HEK293 (cell line): ENCODE results near the gene KEAP1.

Source experiments
- BCL11A ChIP-seq: fragments of 450-650 bp; formaldehyde crosslinking; IDR thresholded peaks from 2 replicates; pipeline ENCODE4 v1.5.1; 2016; ENCODE audit warnings: low read depth, missing biosample characterization, missing genetic modification characterization
- GFI1B ChIP-seq: fragments of 450-650 bp; formaldehyde crosslinking; IDR thresholded peaks from 2 replicates; pipeline ENCODE4 v1.5.1; 2016; ENCODE audit warnings: missing biosample characterization, missing genetic modification characterization
- SP2 ChIP-seq: fragments of 450-650 bp; formaldehyde crosslinking; IDR thresholded peaks from 2 replicates; pipeline ENCODE4 v1.5.1; 2016; ENCODE audit warnings: missing biosample characterization, missing genetic modification characterization
- ZNF140 ChIP-seq: fragments of 450-650 bp; formaldehyde crosslinking; IDR thresholded peaks from 2 replicates; pipeline ENCODE4 v1.5.1; 2016; ENCODE audit warnings: missing biosample characterization, missing genetic modification characterization
- ZNF157 ChIP-seq: fragments of 450-650 bp; formaldehyde crosslinking; IDR thresholded peaks from 2 replicates; pipeline ENCODE4 v1.5.1; 2016; ENCODE audit warnings: missing biosample characterization, missing genetic modification characterization
- ZNF16 ChIP-seq: fragments of 450-650 bp; formaldehyde crosslinking; IDR thresholded peaks from 2 replicates; pipeline ENCODE4 v1.5.1; 2016; ENCODE audit warnings: low read depth, missing biosample characterization, missing genetic modification characterization
- ZNF211 ChIP-seq: fragments of 450-650 bp; formaldehyde crosslinking; IDR thresholded peaks from 2 replicates; pipeline ENCODE4 v1.5.1; 2016; ENCODE audit warnings: low read depth, missing biosample characterization, missing genetic modification characterization
- ZNF248 ChIP-seq: fragments of 450-650 bp; formaldehyde crosslinking; IDR thresholded peaks from 2 replicates; pipeline ENCODE4 v1.5.1; 2017; ENCODE audit warnings: missing biosample characterization, missing genetic modification characterization
- ZNF302 ChIP-seq: fragments of 450-650 bp; formaldehyde crosslinking; IDR thresholded peaks from 2 replicates; pipeline ENCODE4 v1.5.1; 2016; ENCODE audit warnings: missing biosample characterization, missing genetic modification characterization, low read depth
- ZNF324 ChIP-seq: fragments of 450-650 bp; formaldehyde crosslinking; IDR thresholded peaks from 2 replicates; pipeline ENCODE4 v1.5.1; 2016; ENCODE audit warnings: missing biosample characterization, missing genetic modification characterization
- ZNF529 ChIP-seq: fragments of 450-650 bp; formaldehyde crosslinking; IDR thresholded peaks from 2 replicates; pipeline ENCODE4 v1.5.1; 2017; ENCODE audit warnings: missing genetic modification characterization, missing biosample characterization; ENCODE audit not compliant: insufficient replicate concordance
- ZNF610 ChIP-seq: fragments of 450-650 bp; formaldehyde crosslinking; IDR thresholded peaks from 2 replicates; pipeline ENCODE4 v1.5.1; 2016; ENCODE audit warnings: missing biosample characterization, missing genetic modification characterization, borderline replicate concordance
- ZNF623 ChIP-seq: fragments of 450-650 bp; formaldehyde crosslinking; IDR thresholded peaks from 2 replicates; pipeline ENCODE4 v1.5.1; 2016; ENCODE audit warnings: missing biosample characterization, missing genetic modification characterization
- ZNF658 ChIP-seq: fragments of 450-650 bp; formaldehyde crosslinking; IDR thresholded peaks from 2 replicates; pipeline ENCODE4; 2016; ENCODE audit warnings: missing biosample characterization, missing genetic modification characterization
- ZNF707 ChIP-seq: fragments of 450-650 bp; formaldehyde crosslinking; IDR thresholded peaks from 2 replicates; pipeline ENCODE4 v1.5.1; 2016; ENCODE audit warnings: missing biosample characterization, missing genetic modification characterization
- ZNF830 ChIP-seq: fragments of 450-650 bp; IDR thresholded peaks from 2 replicates; pipeline ENCODE4 v1.5.0; 2018; ENCODE audit warnings: missing biosample characterization, missing genetic modification characterization, low read depth, mild to moderate bottlenecking, moderate library complexity
- ZSCAN16 ChIP-seq: fragments of 450-650 bp; formaldehyde crosslinking; IDR thresholded peaks from 2 replicates; pipeline ENCODE4 v1.5.1; 2016; ENCODE audit warnings: missing biosample characterization, missing genetic modification characterization
- TF ChIP-seq, protein P1 (sequence below): fragments of 450-650 bp; formaldehyde crosslinking; IDR thresholded peaks from 2 replicates; pipeline ENCODE4 v1.5.1; 2016; ENCODE audit warnings: missing biosample characterization, missing genetic modification characterization
- TF ChIP-seq, protein P2 (sequence below): fragments of 450-650 bp; formaldehyde crosslinking; IDR thresholded peaks from 2 replicates; pipeline ENCODE4 v1.5.1; 2016; ENCODE audit warnings: missing biosample characterization, missing genetic modification characterization
- TF ChIP-seq, protein P3 (sequence below): fragments of 450-650 bp; formaldehyde crosslinking; IDR thresholded peaks from 2 replicates; pipeline ENCODE4 v1.5.1; 2016; ENCODE audit warnings: missing biosample characterization, missing genetic modification characterization, borderline replicate concordance
- TF ChIP-seq, protein P4 (sequence below): fragments of 450-650 bp; formaldehyde crosslinking; IDR thresholded peaks from 2 replicates; pipeline ENCODE4 v1.5.1; 2017; ENCODE audit warnings: missing biosample characterization, missing genetic modification characterization
- TF ChIP-seq, protein P5 (sequence below): fragments of 450-650 bp; formaldehyde crosslinking; IDR thresholded peaks from 2 replicates; pipeline ENCODE4 v1.5.1; 2017; ENCODE audit warnings: missing biosample characterization, missing genetic modification characterization
- TF ChIP-seq, protein P6 (sequence below): fragments of 450-650 bp; formaldehyde crosslinking; IDR thresholded peaks from 2 replicates; pipeline ENCODE4 v1.5.1; 2016; ENCODE audit warnings: missing biosample characterization, missing genetic modification characterization
- TF ChIP-seq, protein P7 (sequence below): fragments of 450-650 bp; formaldehyde crosslinking; IDR thresholded peaks from 2 replicates; pipeline ENCODE4 v1.5.1; 2016; ENCODE audit warnings: missing biosample characterization, missing genetic modification characterization
- TF ChIP-seq, protein P8 (sequence below): fragments of 450-650 bp; formaldehyde crosslinking; IDR thresholded peaks from 2 replicates; pipeline ENCODE4 v1.5.1; 2016; ENCODE audit warnings: missing biosample characterization, missing genetic modification characterization

KEAP1 gene

DNA sequence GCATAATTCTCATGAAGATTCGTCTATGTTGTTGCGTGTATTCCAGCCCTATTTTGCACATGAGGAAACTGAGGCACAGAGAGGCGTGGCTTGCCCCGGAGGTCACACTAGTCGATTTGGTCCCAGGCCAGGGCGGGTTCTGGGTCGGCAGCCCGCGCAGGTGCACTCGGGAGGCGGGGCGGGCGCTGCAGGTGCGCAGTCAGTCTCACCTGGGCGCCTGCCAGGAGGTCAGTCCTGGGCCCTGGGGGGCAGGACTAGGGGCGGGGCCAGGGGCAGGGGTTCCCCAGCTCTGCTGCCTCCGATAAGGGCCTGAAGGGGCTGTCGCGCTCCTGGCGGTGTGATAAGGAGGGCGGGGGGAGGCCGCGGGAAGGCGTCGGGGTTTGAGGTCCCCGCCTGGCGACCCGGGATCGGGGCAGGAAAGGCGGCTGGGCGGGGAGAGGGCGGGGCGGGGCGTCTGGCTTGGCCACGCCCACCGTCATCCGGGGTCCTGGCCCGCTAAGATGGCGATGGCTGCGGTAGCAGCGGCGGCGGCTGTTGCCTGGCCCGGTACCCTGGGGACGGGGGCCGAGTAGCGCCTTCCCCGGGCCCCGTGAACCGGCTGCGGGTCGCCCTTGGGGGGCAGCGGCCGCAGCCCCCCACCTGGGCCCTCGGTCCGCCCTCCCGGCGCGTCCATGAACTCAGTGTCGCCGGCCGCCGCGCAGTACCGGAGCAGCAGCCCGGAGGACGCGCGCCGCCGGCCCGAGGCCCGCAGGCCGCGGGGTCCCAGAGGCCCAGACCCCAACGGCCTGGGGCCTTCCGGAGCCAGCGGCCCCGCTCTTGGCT lies 40.5 kb upstream of the KEAP1 start, which contains the start of gene ATG4D (continued):
- TF ChIP-seq, protein P1, sequence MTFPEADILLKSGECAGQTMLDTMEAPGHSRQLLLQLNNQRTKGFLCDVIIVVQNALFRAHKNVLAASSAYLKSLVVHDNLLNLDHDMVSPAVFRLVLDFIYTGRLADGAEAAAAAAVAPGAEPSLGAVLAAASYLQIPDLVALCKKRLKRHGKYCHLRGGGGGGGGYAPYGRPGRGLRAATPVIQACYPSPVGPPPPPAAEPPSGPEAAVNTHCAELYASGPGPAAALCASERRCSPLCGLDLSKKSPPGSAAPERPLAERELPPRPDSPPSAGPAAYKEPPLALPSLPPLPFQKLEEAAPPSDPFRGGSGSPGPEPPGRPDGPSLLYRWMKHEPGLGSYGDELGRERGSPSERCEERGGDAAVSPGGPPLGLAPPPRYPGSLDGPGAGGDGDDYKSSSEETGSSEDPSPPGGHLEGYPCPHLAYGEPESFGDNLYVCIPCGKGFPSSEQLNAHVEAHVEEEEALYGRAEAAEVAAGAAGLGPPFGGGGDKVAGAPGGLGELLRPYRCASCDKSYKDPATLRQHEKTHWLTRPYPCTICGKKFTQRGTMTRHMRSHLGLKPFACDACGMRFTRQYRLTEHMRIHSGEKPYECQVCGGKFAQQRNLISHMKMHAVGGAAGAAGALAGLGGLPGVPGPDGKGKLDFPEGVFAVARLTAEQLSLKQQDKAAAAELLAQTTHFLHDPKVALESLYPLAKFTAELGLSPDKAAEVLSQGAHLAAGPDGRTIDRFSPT (tag by site-specific recombination): no peak
- TF ChIP-seq, protein P2, sequence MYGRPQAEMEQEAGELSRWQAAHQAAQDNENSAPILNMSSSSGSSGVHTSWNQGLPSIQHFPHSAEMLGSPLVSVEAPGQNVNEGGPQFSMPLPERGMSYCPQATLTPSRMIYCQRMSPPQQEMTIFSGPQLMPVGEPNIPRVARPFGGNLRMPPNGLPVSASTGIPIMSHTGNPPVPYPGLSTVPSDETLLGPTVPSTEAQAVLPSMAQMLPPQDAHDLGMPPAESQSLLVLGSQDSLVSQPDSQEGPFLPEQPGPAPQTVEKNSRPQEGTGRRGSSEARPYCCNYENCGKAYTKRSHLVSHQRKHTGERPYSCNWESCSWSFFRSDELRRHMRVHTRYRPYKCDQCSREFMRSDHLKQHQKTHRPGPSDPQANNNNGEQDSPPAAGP: no peak
- TF ChIP-seq SP2 (tag by site-specific recombination): peak; percentile 73
- no peak for TF ChIP-seq GFI1B (tag by site-specific recombination)
- TF ChIP-seq, protein P3, sequence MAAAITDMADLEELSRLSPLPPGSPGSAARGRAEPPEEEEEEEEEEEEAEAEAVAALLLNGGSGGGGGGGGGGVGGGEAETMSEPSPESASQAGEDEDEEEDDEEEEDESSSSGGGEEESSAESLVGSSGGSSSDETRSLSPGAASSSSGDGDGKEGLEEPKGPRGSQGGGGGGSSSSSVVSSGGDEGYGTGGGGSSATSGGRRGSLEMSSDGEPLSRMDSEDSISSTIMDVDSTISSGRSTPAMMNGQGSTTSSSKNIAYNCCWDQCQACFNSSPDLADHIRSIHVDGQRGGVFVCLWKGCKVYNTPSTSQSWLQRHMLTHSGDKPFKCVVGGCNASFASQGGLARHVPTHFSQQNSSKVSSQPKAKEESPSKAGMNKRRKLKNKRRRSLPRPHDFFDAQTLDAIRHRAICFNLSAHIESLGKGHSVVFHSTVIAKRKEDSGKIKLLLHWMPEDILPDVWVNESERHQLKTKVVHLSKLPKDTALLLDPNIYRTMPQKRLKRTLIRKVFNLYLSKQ (tag by site-specific recombination): no peak
- TF ChIP-seq BCL11A (tag by site-specific recombination): no peak
- TF ChIP-seq ZNF830 (tag by site-specific recombination): no peak
- no peak for TF ChIP-seq ZNF211
- TF ChIP-seq, protein P4, sequence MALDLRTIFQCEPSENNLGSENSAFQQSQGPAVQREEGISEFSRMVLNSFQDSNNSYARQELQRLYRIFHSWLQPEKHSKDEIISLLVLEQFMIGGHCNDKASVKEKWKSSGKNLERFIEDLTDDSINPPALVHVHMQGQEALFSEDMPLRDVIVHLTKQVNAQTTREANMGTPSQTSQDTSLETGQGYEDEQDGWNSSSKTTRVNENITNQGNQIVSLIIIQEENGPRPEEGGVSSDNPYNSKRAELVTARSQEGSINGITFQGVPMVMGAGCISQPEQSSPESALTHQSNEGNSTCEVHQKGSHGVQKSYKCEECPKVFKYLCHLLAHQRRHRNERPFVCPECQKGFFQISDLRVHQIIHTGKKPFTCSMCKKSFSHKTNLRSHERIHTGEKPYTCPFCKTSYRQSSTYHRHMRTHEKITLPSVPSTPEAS (tag by site-specific recombination): no peak
- TF ChIP-seq, protein P5, sequence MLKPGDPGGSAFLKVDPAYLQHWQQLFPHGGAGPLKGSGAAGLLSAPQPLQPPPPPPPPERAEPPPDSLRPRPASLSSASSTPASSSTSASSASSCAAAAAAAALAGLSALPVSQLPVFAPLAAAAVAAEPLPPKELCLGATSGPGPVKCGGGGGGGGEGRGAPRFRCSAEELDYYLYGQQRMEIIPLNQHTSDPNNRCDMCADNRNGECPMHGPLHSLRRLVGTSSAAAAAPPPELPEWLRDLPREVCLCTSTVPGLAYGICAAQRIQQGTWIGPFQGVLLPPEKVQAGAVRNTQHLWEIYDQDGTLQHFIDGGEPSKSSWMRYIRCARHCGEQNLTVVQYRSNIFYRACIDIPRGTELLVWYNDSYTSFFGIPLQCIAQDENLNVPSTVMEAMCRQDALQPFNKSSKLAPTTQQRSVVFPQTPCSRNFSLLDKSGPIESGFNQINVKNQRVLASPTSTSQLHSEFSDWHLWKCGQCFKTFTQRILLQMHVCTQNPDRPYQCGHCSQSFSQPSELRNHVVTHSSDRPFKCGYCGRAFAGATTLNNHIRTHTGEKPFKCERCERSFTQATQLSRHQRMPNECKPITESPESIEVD (tag by site-specific recombination): no peak
- no peak for TF ChIP-seq ZNF157 (tag by site-specific recombination)
- no peak for TF ChIP-seq ZNF248 (tag by site-specific recombination)
- TF ChIP-seq, protein P6, sequence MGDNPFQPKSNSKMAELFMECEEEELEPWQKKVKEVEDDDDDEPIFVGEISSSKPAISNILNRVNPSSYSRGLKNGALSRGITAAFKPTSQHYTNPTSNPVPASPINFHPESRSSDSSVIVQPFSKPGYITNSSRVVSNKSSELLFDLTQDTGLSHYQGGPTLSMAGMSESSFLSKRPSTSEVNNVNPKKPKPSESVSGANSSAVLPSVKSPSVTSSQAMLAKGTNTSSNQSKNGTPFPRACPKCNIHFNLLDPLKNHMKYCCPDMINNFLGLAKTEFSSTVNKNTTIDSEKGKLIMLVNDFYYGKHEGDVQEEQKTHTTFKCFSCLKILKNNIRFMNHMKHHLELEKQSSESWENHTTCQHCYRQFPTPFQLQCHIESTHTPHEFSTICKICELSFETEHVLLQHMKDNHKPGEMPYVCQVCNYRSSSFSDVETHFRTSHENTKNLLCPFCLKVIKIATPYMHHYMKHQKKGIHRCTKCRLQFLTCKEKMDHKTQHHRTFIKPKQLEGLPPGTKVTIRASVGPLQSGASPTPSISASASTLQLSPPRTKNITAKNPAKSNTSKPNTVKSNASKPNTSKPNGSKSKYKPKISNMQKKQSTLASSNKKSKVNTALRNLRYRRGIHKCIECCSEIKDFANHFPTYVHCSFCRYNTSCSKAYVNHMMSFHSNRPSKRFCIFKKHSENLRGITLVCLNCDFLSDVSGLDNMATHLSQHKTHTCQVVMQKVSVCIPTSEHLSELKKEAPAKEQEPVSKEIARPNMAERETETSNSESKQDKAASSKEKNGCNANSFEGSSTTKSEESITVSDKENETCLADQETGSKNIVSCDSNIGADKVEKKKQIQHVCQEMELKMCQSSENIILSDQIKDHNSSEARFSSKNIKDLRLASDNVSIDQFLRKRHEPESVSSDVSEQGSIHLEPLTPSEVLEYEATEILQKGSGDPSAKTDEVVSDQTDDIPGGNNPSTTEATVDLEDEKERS: no peak
- TF ChIP-seq ZNF610 (tag by site-specific recombination): no peak
- no peak for TF ChIP-seq ZNF140 (tag by site-specific recombination)
- no peak for TF ChIP-seq ZNF324 (tag by site-specific recombination)
- TF ChIP-seq ZSCAN16 (tag by site-specific recombination): no peak
- TF ChIP-seq ZNF623 (tag by site-specific recombination): no peak
- TF ChIP-seq, protein P7, sequence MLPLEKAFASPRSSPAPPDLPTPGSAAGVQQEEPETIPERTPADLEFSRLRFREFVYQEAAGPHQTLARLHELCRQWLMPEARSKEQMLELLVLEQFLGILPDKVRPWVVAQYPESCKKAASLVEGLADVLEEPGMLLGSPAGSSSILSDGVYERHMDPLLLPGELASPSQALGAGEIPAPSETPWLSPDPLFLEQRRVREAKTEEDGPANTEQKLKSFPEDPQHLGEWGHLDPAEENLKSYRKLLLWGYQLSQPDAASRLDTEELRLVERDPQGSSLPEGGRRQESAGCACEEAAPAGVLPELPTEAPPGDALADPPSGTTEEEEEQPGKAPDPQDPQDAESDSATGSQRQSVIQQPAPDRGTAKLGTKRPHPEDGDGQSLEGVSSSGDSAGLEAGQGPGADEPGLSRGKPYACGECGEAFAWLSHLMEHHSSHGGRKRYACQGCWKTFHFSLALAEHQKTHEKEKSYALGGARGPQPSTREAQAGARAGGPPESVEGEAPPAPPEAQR (tag by site-specific recombination): no peak
- no peak for TF ChIP-seq ZNF707 (tag by site-specific recombination)
- TF ChIP-seq ZNF302: no peak
- no peak for TF ChIP-seq ZNF16 (tag by site-specific recombination)
- TF ChIP-seq, protein P8, sequence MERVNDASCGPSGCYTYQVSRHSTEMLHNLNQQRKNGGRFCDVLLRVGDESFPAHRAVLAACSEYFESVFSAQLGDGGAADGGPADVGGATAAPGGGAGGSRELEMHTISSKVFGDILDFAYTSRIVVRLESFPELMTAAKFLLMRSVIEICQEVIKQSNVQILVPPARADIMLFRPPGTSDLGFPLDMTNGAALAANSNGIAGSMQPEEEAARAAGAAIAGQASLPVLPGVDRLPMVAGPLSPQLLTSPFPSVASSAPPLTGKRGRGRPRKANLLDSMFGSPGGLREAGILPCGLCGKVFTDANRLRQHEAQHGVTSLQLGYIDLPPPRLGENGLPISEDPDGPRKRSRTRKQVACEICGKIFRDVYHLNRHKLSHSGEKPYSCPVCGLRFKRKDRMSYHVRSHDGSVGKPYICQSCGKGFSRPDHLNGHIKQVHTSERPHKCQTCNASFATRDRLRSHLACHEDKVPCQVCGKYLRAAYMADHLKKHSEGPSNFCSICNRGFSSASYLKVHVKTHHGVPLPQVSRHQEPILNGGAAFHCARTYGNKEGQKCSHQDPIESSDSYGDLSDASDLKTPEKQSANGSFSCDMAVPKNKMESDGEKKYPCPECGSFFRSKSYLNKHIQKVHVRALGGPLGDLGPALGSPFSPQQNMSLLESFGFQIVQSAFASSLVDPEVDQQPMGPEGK (tag by site-specific recombination): peak; percentile 86
- TF ChIP-seq ZNF529 (tag by site-specific recombination): no peak
- no peak for TF ChIP-seq ZNF658
